Islet precursor cell (in vitro differentiated cells): ENCODE results near the gene LTBP3.
A peak's percentile ranks its signal among the peaks of the same experiment; 100 is the strongest.
"Not testable (repeated sequence)": the region's sequence is repeated elsewhere in the genome, so short reads cannot be mapped to it uniquely, and the experiment has no call there.

Experiments
- DNase-seq: peaks from one replicate; pipeline ENCODE4 v3.0.0-alpha.2; 2018

The LTBP3 gene

GRCh38 chr11:65569973-65570918 is 12.1 kb upstream of the LTBP3 start, which contains the start of gene ZNRD2:
Gene ZNRD2 (plus strand): TSS chr11:65570477. CDS start chr11:65570492, 15 bp downstream.
- peak; percentile 99 for DNase-seq

- no peak for DNase-seq
These were observed 11.2 kb upstream of the LTBP3 start for GRCh38 chr11:65569164-65569972.

GRCh38 chr11:65565624-65566453 is 7.7 kb upstream of the LTBP3 start:
- DNase-seq: no peak

GRCh38 chr11:65564879-65565559 is 6.9 kb upstream of the LTBP3 start:
- not testable (repeated sequence) for DNase-seq

- DNase-seq: no peak
These were observed 5.4 kb upstream of the LTBP3 start for GRCh38 chr11:65563601-65564000.

GRCh38 chr11:65562788-65563187 is 4.6 kb upstream of the LTBP3 start:
- DNase-seq: no peak

GRCh38 chr11:65562020-65562419 is 3.9 kb upstream of the LTBP3 start:
- no peak for DNase-seq

- peak; percentile 88 for DNase-seq
These were observed 2.6 kb upstream of the LTBP3 start for GRCh38 chr11:65560555-65561418.

GRCh38 chr11:65559951-65560537 is 1.9 kb upstream of the LTBP3 start:
- peak; percentile 93 for DNase-seq

GRCh38 chr11:65559535-65559934 is 1.4 kb upstream of the LTBP3 start:
- no peak for DNase-seq

GRCh38 chr11:65558930-65559509 is 861 bp upstream of the LTBP3 start:
- no peak for DNase-seq

GRCh38 chr11:65557280-65558001 is 718 bp downstream of the LTBP3 start:
- DNase-seq: no peak

GRCh38 chr11:65556470-65557279 is 1.5 kb downstream of the LTBP3 start:
- no peak for DNase-seq

GRCh38 chr11:65555693-65556231 is 2.4 kb downstream of the LTBP3 start:
- peak; percentile 88 for DNase-seq

- no peak for DNase-seq
These were observed 3.2 kb downstream of the LTBP3 start for GRCh38 chr11:65554842-65555430.

GRCh38 chr11:65554057-65554818 is 3.9 kb downstream of the LTBP3 start:
- DNase-seq: no peak
